Fibroblast of villous mesenchyme (primary cell): Measurements from ENCODE around the gene MTHFD1L. TPM values are rescaled to one million over a fixed set of nuclear protein-coding genes. Genes with fewer than 3 reads are reported as not detected.

Source experiments
- DNase-seq: peaks from one replicate; pipeline ENCODE4 v3.0.0-alpha.2; 2010; ENCODE audit warnings: low read depth
- H3K4me3 ChIP-seq: 2 replicates; pipeline ENCODE4 v1.5.1; 2011; ENCODE audit warnings: low read depth, mild to moderate bottlenecking, low read length
- total RNA-seq: library from RNA; depleted of rRNA; stranded (reverse); fragments of >200 nt; gene quantifications from 2 replicates; pipeline ENCODE4 v1.2.3, GENCODE V29; 2012
- TF ChIP-seq, protein P1 (sequence below): IDR thresholded peaks from 2 replicates; pipeline ENCODE4 v1.5.1; 2012; ENCODE audit warnings: low read depth, mild to moderate bottlenecking, low read length; ENCODE audit not compliant: insufficient read depth

MTHFD1L gene
- total RNA-seq, 1 donor: 43.2 TPM

DNA sequence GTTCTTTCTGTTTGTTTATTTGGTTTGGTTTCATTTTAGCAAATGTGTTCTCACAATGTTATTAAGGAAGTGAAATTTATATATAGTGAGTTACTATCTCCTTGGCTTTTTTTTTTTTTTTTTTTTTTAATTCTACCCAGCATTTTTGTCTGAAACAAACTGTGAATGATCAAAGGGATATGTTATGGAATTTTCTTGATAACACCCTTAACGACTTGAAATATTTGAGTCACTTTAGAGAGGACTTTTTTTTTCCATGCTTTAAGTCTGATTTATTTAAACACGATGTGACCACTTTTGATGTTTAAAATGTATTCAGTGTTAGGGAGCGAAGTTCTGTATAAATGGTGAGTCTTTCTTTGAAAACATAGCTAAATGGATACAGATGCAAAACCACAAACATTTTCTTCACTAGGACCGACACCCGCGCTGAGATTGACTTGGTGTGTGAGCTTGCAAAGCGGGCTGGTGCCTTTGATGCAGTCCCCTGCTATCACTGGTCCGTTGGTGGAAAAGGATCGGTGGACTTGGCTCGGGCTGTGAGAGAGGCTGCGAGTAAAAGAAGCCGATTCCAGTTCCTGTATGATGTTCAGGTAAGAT is 149.7 kb downstream of the MTHFD1L start:
- TF ChIP-seq, protein P1, sequence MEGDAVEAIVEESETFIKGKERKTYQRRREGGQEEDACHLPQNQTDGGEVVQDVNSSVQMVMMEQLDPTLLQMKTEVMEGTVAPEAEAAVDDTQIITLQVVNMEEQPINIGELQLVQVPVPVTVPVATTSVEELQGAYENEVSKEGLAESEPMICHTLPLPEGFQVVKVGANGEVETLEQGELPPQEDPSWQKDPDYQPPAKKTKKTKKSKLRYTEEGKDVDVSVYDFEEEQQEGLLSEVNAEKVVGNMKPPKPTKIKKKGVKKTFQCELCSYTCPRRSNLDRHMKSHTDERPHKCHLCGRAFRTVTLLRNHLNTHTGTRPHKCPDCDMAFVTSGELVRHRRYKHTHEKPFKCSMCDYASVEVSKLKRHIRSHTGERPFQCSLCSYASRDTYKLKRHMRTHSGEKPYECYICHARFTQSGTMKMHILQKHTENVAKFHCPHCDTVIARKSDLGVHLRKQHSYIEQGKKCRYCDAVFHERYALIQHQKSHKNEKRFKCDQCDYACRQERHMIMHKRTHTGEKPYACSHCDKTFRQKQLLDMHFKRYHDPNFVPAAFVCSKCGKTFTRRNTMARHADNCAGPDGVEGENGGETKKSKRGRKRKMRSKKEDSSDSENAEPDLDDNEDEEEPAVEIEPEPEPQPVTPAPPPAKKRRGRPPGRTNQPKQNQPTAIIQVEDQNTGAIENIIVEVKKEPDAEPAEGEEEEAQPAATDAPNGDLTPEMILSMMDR: no peak
- DNase-seq: no peak
- H3K4me3 ChIP-seq: no peak overlapping the region

DNA sequence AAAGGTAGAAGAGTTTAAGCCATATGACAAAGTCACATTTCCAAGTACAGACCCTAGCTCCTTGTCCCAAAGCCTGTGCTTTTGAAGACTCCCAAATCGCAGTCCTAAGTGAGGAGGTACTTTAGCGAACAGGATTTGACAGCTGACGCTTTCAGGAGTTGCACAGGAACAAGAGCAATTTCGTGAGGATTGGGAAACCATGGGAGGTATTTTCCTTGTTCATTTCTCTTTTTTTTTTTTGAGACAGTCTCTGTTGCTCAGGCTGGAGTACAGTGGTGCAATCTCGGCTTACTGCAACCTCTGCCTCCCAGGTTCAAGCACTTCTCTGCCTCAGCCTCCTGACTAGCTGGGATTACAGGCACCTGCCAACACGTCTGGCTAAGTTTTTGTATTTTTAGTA is 150.6 kb downstream of the MTHFD1L start:
- DNase-seq: no peak
- TF ChIP-seq, protein P1: no peak
- no peak overlapping the region for H3K4me3 ChIP-seq

DNA sequence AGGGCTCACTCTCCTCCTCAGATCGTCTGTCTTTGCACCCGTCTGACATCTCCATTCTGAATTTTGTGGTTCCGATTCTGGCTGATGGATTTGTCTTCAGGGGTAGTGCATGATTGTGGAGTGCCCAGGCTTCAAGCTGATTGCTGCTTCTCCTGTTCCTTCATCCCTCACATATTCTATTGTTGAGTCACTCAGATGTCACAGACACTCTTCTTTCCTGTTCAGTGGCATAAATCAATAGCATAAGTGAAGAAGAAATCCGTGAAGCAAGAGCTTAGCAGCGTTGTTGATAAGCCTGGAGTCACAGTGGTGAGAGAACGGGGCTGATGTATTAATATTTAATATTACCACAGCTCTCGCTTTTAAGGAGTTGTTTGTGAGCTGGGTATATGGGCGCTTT is 152.5 kb downstream of the MTHFD1L start:
- H3K4me3 ChIP-seq: no peak overlapping the region
- TF ChIP-seq, protein P1: no peak
- peak; percentile 38 for DNase-seq

DNA sequence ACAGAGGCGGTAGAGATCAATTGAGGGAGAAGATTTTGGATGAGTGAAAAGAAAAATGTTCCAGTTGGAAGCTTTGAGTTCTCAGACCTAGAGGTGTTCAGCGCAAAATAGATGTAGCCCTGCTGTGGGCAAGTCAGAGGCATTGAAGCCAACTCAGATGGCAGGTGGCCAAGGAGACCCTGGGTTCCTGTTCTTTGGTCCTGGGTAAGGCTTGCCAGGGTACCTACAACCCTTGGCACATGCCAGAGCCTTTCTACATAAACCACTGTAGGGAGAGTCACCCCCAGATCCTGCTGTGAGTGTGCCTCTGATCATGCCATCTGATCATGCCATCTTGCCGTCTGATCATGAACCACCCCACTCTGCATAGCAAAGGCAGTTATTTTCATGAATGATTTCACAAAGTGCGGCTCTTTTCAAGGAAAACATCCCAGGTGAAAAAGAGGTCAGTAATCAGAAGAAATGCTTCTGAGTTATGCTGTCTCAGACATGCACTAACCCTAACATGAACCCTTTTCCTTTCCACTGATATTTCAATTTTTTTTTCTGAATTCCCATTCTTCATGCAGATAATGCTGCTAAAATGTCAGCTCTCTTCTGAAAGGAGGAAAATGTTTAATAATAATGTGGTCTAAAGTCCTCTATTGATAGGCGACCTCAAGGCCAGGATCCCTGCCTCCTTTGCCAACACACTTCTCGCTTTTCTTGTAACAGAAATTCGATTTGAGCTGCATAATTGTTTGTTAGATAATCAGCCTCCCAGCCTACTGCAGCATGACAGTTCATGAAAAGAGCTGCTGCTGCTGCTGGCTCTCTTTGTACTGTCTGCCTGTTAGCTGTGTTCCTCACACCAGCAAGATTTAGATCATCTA is 153.6 kb downstream of the MTHFD1L start:
- H3K4me3 ChIP-seq: no peak overlapping the region
- TF ChIP-seq, protein P1: no peak
- no peak for DNase-seq

DNA sequence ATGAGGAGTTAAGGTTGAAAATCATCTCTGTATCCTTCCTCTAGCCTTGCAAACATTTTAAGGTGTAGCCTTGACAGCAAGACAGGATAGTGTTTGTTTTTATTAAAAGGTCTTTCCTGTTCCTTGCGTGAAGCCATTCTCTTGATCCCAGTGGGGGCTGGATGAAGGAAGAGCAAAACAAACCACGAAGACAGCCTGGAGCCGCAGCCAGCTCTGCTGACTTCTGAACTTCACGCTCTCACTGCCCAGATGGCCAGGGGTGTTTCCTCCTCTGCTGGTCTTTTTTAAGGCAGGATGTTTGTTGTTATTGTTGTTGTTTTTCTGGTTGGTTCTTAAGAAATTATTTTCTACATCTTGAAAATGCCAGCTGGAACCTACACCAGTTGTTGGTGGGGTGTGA is 156.4 kb downstream of the MTHFD1L start:
- H3K4me3 ChIP-seq: no peak overlapping the region
- TF ChIP-seq, protein P1: no peak
- DNase-seq: peak; percentile 76

DNA sequence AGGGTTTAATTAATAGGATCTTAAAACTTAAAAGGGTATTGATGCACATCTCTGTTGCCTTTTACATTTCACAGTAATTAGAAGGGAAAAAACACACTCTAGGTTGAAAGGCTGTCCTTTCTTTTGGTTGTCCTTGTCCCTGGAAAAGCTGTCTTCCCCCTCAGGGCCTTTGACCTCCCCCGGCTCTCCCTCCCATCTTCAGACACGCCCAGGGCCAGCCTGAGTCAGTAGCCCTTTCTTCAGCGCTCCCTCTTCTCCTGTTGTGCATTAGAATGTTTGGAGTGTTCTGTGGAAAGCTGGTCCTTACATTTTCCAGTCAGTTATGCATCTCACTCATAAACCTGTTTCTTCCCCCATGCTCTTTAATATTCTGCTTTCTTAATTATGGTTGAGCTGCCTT is 157.0 kb downstream of the MTHFD1L start:
- TF ChIP-seq, protein P1: no peak
- peak; percentile 34 for DNase-seq
- no peak overlapping the region for H3K4me3 ChIP-seq
